Ovary (tissue), 9 donors: ENCODE measurements around the gene AMPD2. TPM values are rescaled to one million over a fixed set of nuclear protein-coding genes. Genes with fewer than 3 reads are reported as not detected.
"Not testable (repeated sequence)": the region's sequence is repeated elsewhere in the genome, so short reads cannot be mapped to it uniquely, and the experiment has no call there.

Source experiments
- DNase-seq, 5 donors: peaks; one replicate each; pipeline ENCODE4 v3.0.0-alpha.2; 2019 to 2020
- H3K27ac ChIP-seq, 2 donors: fragments of 200-600 bp; one replicate each; pipeline versions ENCODE4 v1.5.1 to v1.8.0; 2019 to 2022
- H3K27me3 ChIP-seq: fragments of 200-600 bp; one replicate; pipeline ENCODE4 v1.8.0; 2022
- H3K36me3 ChIP-seq: fragments of 200-600 bp; sonication (generic); one replicate; pipeline ENCODE4 v1.5.1; 2019
- H3K4me1 ChIP-seq: one replicate; pipeline ENCODE4 v1.8.1; 2013; ENCODE audit warnings: mild to moderate bottlenecking, moderate library complexity; ENCODE audit not compliant: insufficient read depth
- H3K4me3 ChIP-seq: fragments of 200-600 bp; sonication (generic); one replicate; pipeline ENCODE4 v1.5.1; 2017
- H3K9me3 ChIP-seq, 2 donors: fragments of 200-600 bp in 1 of 2; sonication (generic) in 1 of 2; one replicate each; pipeline versions ENCODE4 v1.5.1 to v1.8.1; 2013 to 2019; ENCODE audit warnings: mild to moderate bottlenecking in 1 of 2, moderate library complexity in 1 of 2
- EP300 ChIP-seq: sonication (generic); formaldehyde crosslinking; IDR thresholded peaks from one replicate; pipeline ENCODE4 v1.6.1; 2017; ENCODE audit warnings: antibody characterized with exemption
- POLR2A ChIP-seq: fragments of 450-650 bp; IDR thresholded peaks from one replicate; pipeline ENCODE4 v1.6.1; 2017; ENCODE audit warnings: antibody characterized with exemption, mild to moderate bottlenecking, moderate library complexity
- WGBS, 3 donors: extraction: QIAGEN DNeasy Blood & Tissue Kit in 1 of 3; methylation state at CpG; one replicate each; pipeline versions ENCODE4 v1.1.5 to v1.1.7; 2013 to 2017; 5-methylcytosine and 5-hydroxymethylcytosine counted together
- intact Hi-C, 4 donors: fragments of 100-400 bp; cut with DNase I; formaldehyde crosslinking; loops; one replicate each; pipeline versions ENCODE4 v1.11.0 to v1.15.1; 2022 to 2023
- polyA plus RNA-seq, 2 donors: library from polyadenylated mRNA; stranded (reverse); fragments of 200-250 nt in 1 of 2; fragments of 350-450 nt in 1 of 2; fragmentation: Illumina TruSeq in 1 of 2; extraction: RNeasy Lipid Tissue Mini Kit (QIAGEN cat#74804) in 1 of 2; gene quantifications; one replicate each; pipeline ENCODE4 v1.2.3, GENCODE V29; 2013 to 2014
- total RNA-seq, 7 donors: library from RNA; depleted of rRNA in 2 of 7; stranded (reverse); fragments of >200 nt in 2 of 7; fragmentation: NEBNext Ultra II Directional in 3 of 7; extraction: Animal tissue kit (Norgen Biotek cat#: 25700) in 3 of 7; gene quantifications; one replicate each; pipeline versions ENCODE4 v1.1.0 to v1.2.4, GENCODE V29; 2016 to 2023
- TF ChIP-seq, protein P1 (sequence below), 3 donors: fragments of 450-650 bp in 2 of 3; fragments of 200-600 bp in 1 of 3; IDR thresholded peaks; one replicate each; pipeline versions ENCODE4 v1.5.1 to v1.8.0; 2016 to 2022; ENCODE audit warnings: antibody characterized with exemption in 3 of 3, mild to moderate bottlenecking in 1 of 3
- donor health status: DM: no; HTN: no; CAD: no; lungs with moderate emphysema.
- donor health status: DM: no; HTN: no; CAD: no.
- donor health status: Bipolar disorder and iron deficiency.
- donor health status: DM: yes; HTN: yes; CAD: no.
- donor health status: DM: no; HTN: no; CAD: no.
- donor health status: DM: yes; HTN: yes; CAD: no.

Gene AMPD2
- total and polyA plus RNA-seq, 9 donors: 19.4 to 86.0 (median 64.2) TPM

DNA sequence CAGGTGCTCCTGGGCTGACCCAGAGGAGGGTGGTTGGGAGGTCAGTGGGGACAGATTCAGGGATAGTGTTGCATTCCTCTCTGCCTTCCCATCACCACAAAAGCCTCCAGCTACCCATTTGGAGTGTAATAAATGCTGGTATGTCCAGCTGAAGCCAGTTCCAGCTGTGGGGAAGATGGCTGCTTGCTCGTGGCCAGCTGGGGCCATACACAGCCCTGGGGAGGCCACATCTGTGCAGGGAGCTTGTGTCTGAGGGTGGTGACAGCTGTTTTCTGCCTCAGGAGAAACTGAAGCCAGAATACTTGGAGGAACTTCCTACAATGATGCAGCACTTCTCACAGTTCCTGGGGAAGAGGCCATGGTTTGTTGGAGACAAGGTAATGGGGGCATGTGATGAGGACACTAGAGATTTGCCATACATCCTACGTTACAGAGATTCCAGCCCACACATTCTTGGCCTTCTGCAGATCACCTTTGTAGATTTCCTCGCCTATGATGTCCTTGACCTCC is 39.0 kb downstream of the AMPD2 start:
- Histone ChIP-seq H3K4me3 (no peak overlapping the region), H3K27me3 (no peaks in the 10 kb centered on the region), H3K9me3 (no peaks in the 10 kb centered on the region), H3K36me3 (no peaks in the 10 kb centered on the region), H3K27ac (peak overlapping the region in 1 of 2 donors; percentile 81), H3K4me1 (peaks cover 22% of the 10 kb centered on the region)
- 34 to 48% (median 40%) methylated on average over 3 of the region's 3 CpGs for WGBS, 3 donors
- TF ChIP-seq POLR2A (no peak), EP300 (no peak)
- TF ChIP-seq, protein P1, sequence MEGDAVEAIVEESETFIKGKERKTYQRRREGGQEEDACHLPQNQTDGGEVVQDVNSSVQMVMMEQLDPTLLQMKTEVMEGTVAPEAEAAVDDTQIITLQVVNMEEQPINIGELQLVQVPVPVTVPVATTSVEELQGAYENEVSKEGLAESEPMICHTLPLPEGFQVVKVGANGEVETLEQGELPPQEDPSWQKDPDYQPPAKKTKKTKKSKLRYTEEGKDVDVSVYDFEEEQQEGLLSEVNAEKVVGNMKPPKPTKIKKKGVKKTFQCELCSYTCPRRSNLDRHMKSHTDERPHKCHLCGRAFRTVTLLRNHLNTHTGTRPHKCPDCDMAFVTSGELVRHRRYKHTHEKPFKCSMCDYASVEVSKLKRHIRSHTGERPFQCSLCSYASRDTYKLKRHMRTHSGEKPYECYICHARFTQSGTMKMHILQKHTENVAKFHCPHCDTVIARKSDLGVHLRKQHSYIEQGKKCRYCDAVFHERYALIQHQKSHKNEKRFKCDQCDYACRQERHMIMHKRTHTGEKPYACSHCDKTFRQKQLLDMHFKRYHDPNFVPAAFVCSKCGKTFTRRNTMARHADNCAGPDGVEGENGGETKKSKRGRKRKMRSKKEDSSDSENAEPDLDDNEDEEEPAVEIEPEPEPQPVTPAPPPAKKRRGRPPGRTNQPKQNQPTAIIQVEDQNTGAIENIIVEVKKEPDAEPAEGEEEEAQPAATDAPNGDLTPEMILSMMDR (IDR thresholded peaks at IDR 0.05): no peak
- intact Hi-C loops: no loop called here
- peak in 1 of 5 donors; percentile 13 for DNase-seq

DNA sequence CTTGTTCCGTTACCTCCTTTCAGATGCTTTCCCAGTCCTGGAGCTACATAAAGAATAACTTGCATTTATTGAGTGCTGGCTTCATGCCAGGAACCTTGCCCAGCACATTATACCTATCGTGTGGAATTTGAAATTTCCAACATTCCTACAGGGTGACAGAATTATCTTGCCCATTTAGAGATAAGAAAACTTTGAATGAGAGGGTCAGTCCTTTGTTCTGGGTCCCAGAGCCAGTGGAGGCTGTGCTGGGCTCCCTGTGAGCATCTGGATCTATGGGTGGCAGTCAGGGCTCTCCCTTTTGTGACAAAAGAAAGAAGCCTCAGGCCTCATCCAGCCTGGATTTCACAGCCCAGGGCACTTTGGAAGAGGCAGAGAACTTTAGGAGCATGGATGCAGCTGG is 39.5 kb downstream of the AMPD2 start:
- H3K9me3 ChIP-seq: no peaks in the 10 kb centered on the region
- 51 to 55% (median 54%) methylated on average over 2 of the region's 2 CpGs for WGBS, 3 donors
- TF ChIP-seq, protein P1 (IDR thresholded peaks at IDR 0.05): no peak
- TF ChIP-seq EP300 (no peak), POLR2A (no peak)
- H3K4me3 ChIP-seq: no peak overlapping the region
- H3K4me1 ChIP-seq: peaks cover 22% of the 10 kb centered on the region
- DNase-seq: no peak
- no peaks in the 10 kb centered on the region for H3K36me3 ChIP-seq
- H3K27ac ChIP-seq: peak overlapping the region; percentile 14 to 81
- intact Hi-C loops: no loop called here
- no peaks in the 10 kb centered on the region for H3K27me3 ChIP-seq

DNA sequence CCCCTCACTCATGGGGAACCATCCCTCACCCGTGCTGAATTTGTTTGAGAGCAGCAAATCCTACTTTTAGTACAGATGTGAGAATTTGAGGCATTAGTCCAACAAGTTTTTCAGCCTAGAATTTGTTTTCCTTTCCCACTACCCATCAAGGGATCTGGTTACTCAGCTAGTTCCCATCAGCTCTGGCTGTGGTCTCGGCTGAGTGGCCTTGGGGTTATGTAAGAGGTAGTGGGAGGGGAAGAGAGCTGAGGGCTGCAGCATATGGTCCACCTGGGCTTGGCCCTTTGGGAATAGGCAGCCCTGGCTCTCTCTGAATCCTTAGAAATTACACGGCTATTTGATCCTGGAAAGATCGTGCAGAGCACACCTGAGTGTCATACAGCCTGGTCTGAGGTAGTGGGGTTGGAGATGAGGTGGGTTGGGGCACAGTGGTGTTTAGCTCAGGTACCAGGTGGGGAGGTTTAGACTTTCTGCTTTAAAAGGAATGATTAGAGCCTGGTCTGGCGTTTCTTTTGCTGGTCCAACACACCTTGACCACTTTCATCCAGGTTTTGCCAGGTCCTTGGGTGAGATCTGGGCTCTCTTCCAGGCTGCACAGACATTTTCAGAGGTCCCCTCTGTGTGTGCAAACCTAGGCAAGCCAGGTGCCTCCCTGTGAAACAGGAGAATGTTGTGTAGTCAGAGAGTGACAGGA is 40.5 kb downstream of the AMPD2 start:
- DNase-seq: peak; percentile 75 to 81 (median 78)
- no peak overlapping the region for H3K4me3 ChIP-seq
- intact Hi-C loops: loop anchor here in 1 of 4 donors (5.0 kb wide), 1 partner anchor 327 kb away; no protein-coding TSS in a partner anchor
- no peak for TF ChIP-seq EP300
- TF ChIP-seq, protein P1 (IDR thresholded peaks at IDR 0.05): no peak
- TF ChIP-seq POLR2A: no peak
- peaks cover 15% of the 10 kb centered on the region for H3K4me1 ChIP-seq
- H3K9me3 ChIP-seq: no peaks in the 10 kb centered on the region
- peak overlapping the region in 1 of 2 donors; percentile 81 for H3K27ac ChIP-seq
- H3K27me3 ChIP-seq: no peaks in the 10 kb centered on the region
- 20 to 25% (median 21%) methylated on average over 5 of the region's 5 CpGs for WGBS, 3 donors
- H3K36me3 ChIP-seq: no peaks in the 10 kb centered on the region

DNA sequence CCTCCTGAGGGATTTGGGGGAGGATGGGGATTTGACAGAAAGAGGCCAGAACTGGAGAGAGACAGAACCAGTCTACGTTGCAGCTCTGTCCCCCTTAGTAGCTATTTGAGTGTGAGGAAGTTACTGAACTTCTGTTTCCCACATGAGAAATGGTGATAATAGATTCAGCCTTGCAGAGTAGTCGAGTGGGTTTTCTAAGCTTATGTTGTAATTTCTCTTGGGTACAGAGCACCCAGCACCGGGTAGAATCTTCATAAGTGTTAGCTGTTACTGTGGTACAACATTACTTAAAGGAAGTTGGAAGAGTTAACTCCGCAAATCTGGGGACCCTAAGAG is 41.0 kb downstream of the AMPD2 start:
- intact Hi-C loops: loop anchor here in 1 of 4 donors (5.0 kb wide), 1 partner anchor 327 kb away; no protein-coding TSS in a partner anchor
- H3K4me1 ChIP-seq: peaks cover 14% of the 10 kb centered on the region
- not testable (repeated sequence) for H3K36me3 ChIP-seq, H3K9me3 ChIP-seq, H3K27me3 ChIP-seq, H3K4me3 ChIP-seq, DNase-seq
- 60 to 68% (median 63%) methylated on average over 3 to 4 of the region's 4 CpGs for WGBS, 3 donors
- peak overlapping the region in 1 of 2 donors; percentile 81 for H3K27ac ChIP-seq

DNA sequence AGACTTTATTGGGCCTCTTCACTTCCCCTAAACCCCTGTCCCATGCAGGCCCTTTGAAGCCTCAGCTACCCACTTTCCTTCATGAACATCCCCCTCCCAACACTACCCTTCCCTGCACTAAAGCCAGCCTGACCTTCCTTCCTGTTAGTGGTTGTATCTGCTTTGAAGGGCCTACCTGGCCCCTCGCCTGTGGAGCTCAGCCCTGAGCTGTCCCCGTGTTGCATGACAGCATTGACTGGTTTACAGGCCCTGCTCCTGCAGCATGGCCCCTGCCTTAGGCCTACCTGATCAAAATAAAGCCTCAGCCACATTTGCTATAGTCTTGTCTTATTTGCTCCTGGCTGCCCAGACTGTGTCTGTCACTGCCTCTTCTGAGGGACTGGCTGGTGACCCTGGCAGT is 41.8 kb downstream of the AMPD2 start:
- Histone ChIP-seq H3K9me3 (no peaks in the 10 kb centered on the region), H3K27ac (peak overlapping the region in 1 of 2 donors; percentile 81), H3K36me3 (no peaks in the 10 kb centered on the region), H3K27me3 (no peaks in the 10 kb centered on the region), H3K4me1 (peaks cover 14% of the 10 kb centered on the region), H3K4me3 (no peak overlapping the region)
- intact Hi-C loops: loop anchor here in 1 of 4 donors (5.0 kb wide), 1 partner anchor 326 kb away; no protein-coding TSS in a partner anchor
- 76 to 86% (median 85%) methylated on average over 2 of the region's 2 CpGs for WGBS, 3 donors
- no peak for DNase-seq
- no peak for TF ChIP-seq EP300
- TF ChIP-seq POLR2A: no peak
- TF ChIP-seq, protein P1 (IDR thresholded peaks at IDR 0.05): no peak
